Measurements from ENCODE around the gene MLPH. TPM values are rescaled to one million over a fixed set of nuclear protein-coding genes. Genes with fewer than 3 reads are reported as not detected.

The MLPH gene
- total and polyA plus RNA-seq, 12 donors, result 9.7 to 60.0 (median 40.8) TPM

DNA sequence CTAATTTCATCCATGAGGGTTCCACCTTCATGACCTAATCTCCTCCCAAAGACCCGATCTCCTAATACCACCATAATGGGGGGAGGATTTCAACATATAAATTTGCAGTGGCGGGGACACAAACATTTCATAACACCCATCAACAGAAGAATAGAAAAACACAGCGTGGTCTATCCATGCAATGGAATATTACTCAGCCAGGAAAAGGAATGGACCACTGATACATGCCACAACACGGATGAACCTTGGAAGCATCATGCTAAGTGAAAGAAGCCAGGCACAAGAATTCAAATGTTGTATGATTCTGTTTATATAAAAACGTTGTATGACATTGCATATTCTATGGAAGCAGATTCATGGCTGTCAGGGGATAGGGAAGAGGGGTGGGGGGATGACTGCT lies 82.0 kb downstream of the MLPH start:
- TF ChIP-seq, protein P1, sequence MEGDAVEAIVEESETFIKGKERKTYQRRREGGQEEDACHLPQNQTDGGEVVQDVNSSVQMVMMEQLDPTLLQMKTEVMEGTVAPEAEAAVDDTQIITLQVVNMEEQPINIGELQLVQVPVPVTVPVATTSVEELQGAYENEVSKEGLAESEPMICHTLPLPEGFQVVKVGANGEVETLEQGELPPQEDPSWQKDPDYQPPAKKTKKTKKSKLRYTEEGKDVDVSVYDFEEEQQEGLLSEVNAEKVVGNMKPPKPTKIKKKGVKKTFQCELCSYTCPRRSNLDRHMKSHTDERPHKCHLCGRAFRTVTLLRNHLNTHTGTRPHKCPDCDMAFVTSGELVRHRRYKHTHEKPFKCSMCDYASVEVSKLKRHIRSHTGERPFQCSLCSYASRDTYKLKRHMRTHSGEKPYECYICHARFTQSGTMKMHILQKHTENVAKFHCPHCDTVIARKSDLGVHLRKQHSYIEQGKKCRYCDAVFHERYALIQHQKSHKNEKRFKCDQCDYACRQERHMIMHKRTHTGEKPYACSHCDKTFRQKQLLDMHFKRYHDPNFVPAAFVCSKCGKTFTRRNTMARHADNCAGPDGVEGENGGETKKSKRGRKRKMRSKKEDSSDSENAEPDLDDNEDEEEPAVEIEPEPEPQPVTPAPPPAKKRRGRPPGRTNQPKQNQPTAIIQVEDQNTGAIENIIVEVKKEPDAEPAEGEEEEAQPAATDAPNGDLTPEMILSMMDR (IDR thresholded peaks at IDR 0.05), result no peak
- Histone ChIP-seq H3K4me1 (peaks cover 0 to 23% (median 12%) of the 10 kb centered on the region in 9 donors), H3K27ac (no peak overlapping the region), H3K9me3 (no peaks in the 10 kb centered on the region), H3K27me3 (peaks cover 0 to 16% (median 6%) of the 10 kb centered on the region in 7 donors), H3K4me3 (no peak overlapping the region), H3K36me3 (no peaks in the 10 kb centered on the region)
- DNase-seq (no peak), ATAC-seq (no peak)
- intact Hi-C loops (cut with DNase I), result loop anchor here in 1 of 10 donors (10.0 kb wide), 1 partner anchor 444 kb away; no protein-coding TSS in a partner anchor
- WGBS, 2 donors, result 91 to 92% methylated on average over 5 of the region's 5 CpGs

DNA sequence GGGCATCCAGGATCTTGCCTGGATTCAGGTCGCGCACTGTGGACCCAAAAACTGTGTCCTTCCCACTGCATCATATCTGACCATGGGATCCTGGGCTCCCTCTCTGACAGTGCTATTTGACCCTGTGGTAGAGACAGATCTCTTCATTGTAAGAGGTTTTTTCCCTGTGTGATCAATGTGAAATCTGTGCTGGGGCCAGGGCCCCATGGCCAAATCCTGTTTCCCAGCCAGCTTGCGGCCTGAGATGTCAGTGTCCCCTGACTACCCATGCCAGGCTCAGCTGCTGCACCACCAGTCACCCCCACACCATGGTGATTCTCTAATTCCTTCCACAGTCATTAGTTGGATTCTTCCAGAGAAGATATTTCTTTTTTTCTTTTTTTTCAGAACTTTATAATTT lies 82.8 kb downstream of the MLPH start:
- ATAC-seq, result no peak
- DNase-seq, result no peak
- peaks cover 0 to 7% (median under 1%) of the 10 kb centered on the region in 7 donors for H3K27me3 ChIP-seq
- no peaks in the 10 kb centered on the region for H3K36me3 ChIP-seq
- H3K27ac ChIP-seq, result no peak overlapping the region
- H3K4me1 ChIP-seq, result peaks cover 0 to 31% (median 12%) of the 10 kb centered on the region in 9 donors
- no peaks in the 10 kb centered on the region for H3K9me3 ChIP-seq
- TF ChIP-seq, protein P1 (IDR thresholded peaks at IDR 0.05), result no peak
- WGBS, 2 donors, result 94 to 100% methylated on average over 3 of the region's 3 CpGs
- intact Hi-C loops (cut with DNase I), result loop anchor here (5.0 to 10.0 kb wide), 7 partner anchors 145 to 475 kb away; partner anchors contain the start of gene COL6A3 (in 1 of the 10)
- H3K4me3 ChIP-seq, result no peak overlapping the region

DNA sequence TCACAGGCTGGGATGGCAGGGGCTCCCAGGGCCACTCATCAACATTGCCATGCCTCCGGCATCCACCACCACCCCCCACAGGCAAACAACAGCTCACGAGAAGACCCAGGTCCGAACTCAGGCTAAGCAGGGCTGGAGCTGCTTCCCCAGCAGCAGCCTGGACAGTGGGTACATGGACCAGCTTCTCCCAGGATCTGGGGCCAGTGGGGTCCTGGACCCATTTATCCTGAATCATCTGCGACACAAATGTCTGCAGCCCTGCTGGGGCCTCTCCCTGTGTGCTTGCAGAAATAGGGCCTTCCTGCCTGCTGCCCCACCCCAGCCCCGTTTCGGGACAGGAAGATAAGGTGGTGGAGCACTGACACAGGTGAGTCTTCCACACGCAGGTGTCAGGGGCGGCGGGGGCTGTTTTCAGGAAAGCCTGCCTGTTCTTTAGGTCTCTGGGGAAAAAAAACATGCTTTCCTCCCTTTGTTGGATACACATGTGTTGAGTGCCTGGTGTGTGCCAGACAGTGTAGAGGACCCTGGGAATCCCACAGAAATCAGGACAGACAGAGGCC lies 83.8 kb downstream of the MLPH start:
- H3K9me3 ChIP-seq, result no peaks in the 10 kb centered on the region
- ATAC-seq, result no peak
- TF ChIP-seq, protein P1 (IDR thresholded peaks at IDR 0.05), result no peak
- peaks cover 0 to 5% (median 0%) of the 10 kb centered on the region in 7 donors for H3K27me3 ChIP-seq
- H3K4me1 ChIP-seq, result peaks cover 0 to 41% (median 12%) of the 10 kb centered on the region in 9 donors
- intact Hi-C loops (cut with DNase I), result loop anchor here in 9 of 10 donors (5.0 to 10.0 kb wide), 7 partner anchors 146 to 476 kb away; partner anchors contain the start of gene COL6A3 (in 1 of the 9)
- WGBS, 2 donors, result 84 to 87% methylated on average over 9 of the region's 9 CpGs
- H3K27ac ChIP-seq, result no peak overlapping the region
- H3K4me3 ChIP-seq, result no peak overlapping the region
- H3K36me3 ChIP-seq, result no peaks in the 10 kb centered on the region
- DNase-seq, result no peak

DNA sequence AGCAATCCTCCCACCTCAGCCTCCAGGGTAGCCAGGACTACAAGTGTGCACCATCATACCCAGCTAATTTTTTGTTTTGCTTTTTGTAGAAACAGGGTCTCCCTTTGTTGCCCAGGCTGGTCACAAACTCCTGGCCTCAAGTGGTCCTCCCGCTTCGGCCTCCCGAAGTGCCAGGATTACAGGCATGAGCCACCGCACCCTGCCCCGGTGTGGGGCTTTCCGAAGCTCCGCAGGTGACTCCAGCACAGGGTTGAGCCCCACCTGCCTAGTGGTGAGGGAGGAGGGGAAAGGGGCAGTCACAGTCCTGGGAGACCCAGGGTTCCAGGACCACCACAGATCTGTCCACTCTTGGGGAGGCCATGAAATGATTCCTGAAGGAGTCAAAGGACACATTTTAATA lies 84.5 kb downstream of the MLPH start:
- WGBS, 2 donors, result 82 to 92% methylated on average over 7 of the region's 7 CpGs
- peak in 3 of 8 donors; percentile 1 to 18 (median 6) for ATAC-seq
- TF ChIP-seq, protein P1 (IDR thresholded peaks at IDR 0.05), result no peak

More for the DNA sequence above, 84.5 kb downstream of the MLPH start:
- H3K4me3 ChIP-seq, result no peak overlapping the region
- H3K4me1 ChIP-seq, result peaks cover 0 to 45% (median 12%) of the 10 kb centered on the region in 9 donors
- H3K27ac ChIP-seq, result no peak overlapping the region
- H3K9me3 ChIP-seq, result no peaks in the 10 kb centered on the region
- H3K27me3 ChIP-seq, result peaks cover 0 to 5% (median 0%) of the 10 kb centered on the region in 7 donors
- no peak for DNase-seq
- intact Hi-C loops (cut with DNase I), result loop anchor here in 9 of 10 donors (5.0 to 10.0 kb wide), 7 partner anchors 147 to 477 kb away; partner anchors contain the start of gene COL6A3 (in 1 of the 9)
- H3K36me3 ChIP-seq, result no peaks in the 10 kb centered on the region

Data from heart right ventricle (tissue), 16 donors.